GM12878 (cell line): Measurements from ENCODE around the gene ZKSCAN8. TPM values are rescaled to one million over a fixed set of nuclear protein-coding genes. Genes with fewer than 3 reads are reported as not detected.

Source experiments
- ATAC-seq: fragments of 200-7000 bp; cut with Tn5 transposase; 3 replicates; pipeline ENCODE4 v1.9.1; 2020; ENCODE audit warnings: mild to moderate bottlenecking, moderate library complexity
- BruUV-seq: library from RNA; stranded (reverse); fragments of 400-500 nt; replicated peaks from 2 replicates; lab custom pipeline; 2021; lab: Mats Ljungman, UMichigan
- CTCF ChIA-PET: fragments of 300-600 bp; sonication (Branson Sonifier 250); formaldehyde crosslinking; extraction: SDS; loops from one replicate; lab custom pipeline; 2021; ENCODE audit warnings: inconsistent platforms; lab: Yijun Ruan, JAX
- POLR2A ChIA-PET: fragments of 350-600 bp; formaldehyde crosslinking; extraction: SDS; loops from one replicate; lab custom pipeline; 2021; ENCODE audit warnings: inconsistent platforms; lab: Charles Lee
- RAD21 ChIA-PET: fragments of 300-600 bp; sonication (Branson Sonifier 250); formaldehyde crosslinking; loops from one replicate; lab custom pipeline; 2023; ENCODE audit warnings: antibody characterized with exemption; ENCODE audit not compliant: unreplicated experiment; lab: Charles Lee
- SMC1A ChIA-PET: fragments of 300-600 bp; sonication (Branson Sonifier 250); formaldehyde crosslinking; loops from one replicate; lab custom pipeline; 2023; ENCODE audit not compliant: unreplicated experiment, uncharacterized antibody; lab: Charles Lee
- DNase-seq: peaks from one replicate; pipeline ENCODE4 v3.0.0-alpha.2; 2011; ENCODE audit warnings: low read depth, low spot score
- FAIRE-seq: peaks from 3 replicates; lab custom pipeline; 2011; peaks lifted over from hg19 to GRCh38; lab: Jason Lieb, UNC
- H2AFZ ChIP-seq: 2 replicates; pipeline ENCODE4 v1.6.0; 2011; ENCODE audit warnings: low read depth, low read length, control low read depth; ENCODE audit not compliant: control insufficient read depth
- H3K27ac ChIP-seq: 2 replicates; pipeline ENCODE4 v1.5.1; 2011; ENCODE audit warnings: control low read depth; ENCODE audit not compliant: control insufficient read depth, insufficient read depth
- H3K27me3 ChIP-seq, 2 experiments: replicated peaks in 1 of 2; 2 replicates each; pipeline versions ENCODE4 v1.6.0 to v1.6.1; 2011; ENCODE audit warnings: low read length in 1 of 2; ENCODE audit not compliant: control insufficient read depth in 2 of 2, insufficient read depth in 2 of 2
- H3K36me3 ChIP-seq, 2 experiments: 2 replicates each; pipeline ENCODE4 v1.5.1; 2011; ENCODE audit warnings: low read length in 1 of 2; ENCODE audit not compliant: control insufficient read depth in 2 of 2, insufficient read depth in 2 of 2
- H3K4me1 ChIP-seq: 2 replicates; pipeline ENCODE4 v1.6.1; 2011; ENCODE audit warnings: mild to moderate bottlenecking, low read length, moderate library complexity, mixed read lengths; ENCODE audit not compliant: control insufficient read depth, insufficient read depth
- H3K4me2 ChIP-seq: 2 replicates; pipeline ENCODE4 v1.6.0; 2011; ENCODE audit warnings: control low read depth; ENCODE audit not compliant: control insufficient read depth, insufficient read depth
- H3K4me3 ChIP-seq: fragments of 200-600 bp; sonication (generic); 2 replicates; pipeline ENCODE4 v1.5.1; 2016
- H3K79me2 ChIP-seq: 2 replicates; pipeline ENCODE4 v1.6.0; 2011; ENCODE audit warnings: low read length; ENCODE audit not compliant: control insufficient read depth, insufficient read depth
- H3K9ac ChIP-seq: 2 replicates; pipeline ENCODE4 v1.8.0; 2011; ENCODE audit warnings: low read length, control low read depth, mixed read lengths; ENCODE audit not compliant: control insufficient read depth, insufficient read depth
- H3K9me3 ChIP-seq: replicated peaks from 3 replicates; pipeline ENCODE4 v1.5.1; 2011; ENCODE audit warnings: mild to moderate bottlenecking, low read length; ENCODE audit not compliant: control insufficient read depth, insufficient read depth
- H4K20me1 ChIP-seq: 2 replicates; pipeline ENCODE4 v1.6.0; 2011; ENCODE audit not compliant: control insufficient read depth, insufficient read depth
- ATF2 ChIP-seq: IDR thresholded peaks from 2 replicates; pipeline ENCODE4 v1.6.1; 2012; ENCODE audit warnings: low read length, inconsistent platforms
- ESRRA ChIP-seq: IDR thresholded peaks from 2 replicates; pipeline ENCODE4 v1.6.1; 2012; ENCODE audit warnings: mild to moderate bottlenecking, low read length, improper control_type of control experiment
- HSF1 ChIP-seq: fragments of 150-350 bp; IDR thresholded peaks from 2 replicates; pipeline ENCODE4 v1.6.1; 2014; ENCODE audit warnings: mild to moderate bottlenecking, low read depth, low read length
- NR2F1 ChIP-seq: fragments of 450-650 bp; conservative IDR thresholded peaks from 2 replicates; pipeline ENCODE4 v1.6.1; 2017; ENCODE audit warnings: mild to moderate bottlenecking
- PML ChIP-seq: IDR thresholded peaks from 2 replicates; pipeline ENCODE4 v1.6.1; 2012; ENCODE audit warnings: low read length, inconsistent platforms
- RAD21 ChIP-seq: IDR thresholded peaks from 2 replicates; pipeline ENCODE4 v1.6.1; 2011; ENCODE audit warnings: mild to moderate bottlenecking, low read depth, low read length, moderate library complexity; ENCODE audit not compliant: insufficient read depth
- RAD51 ChIP-seq: fragments of 450-650 bp; IDR thresholded peaks from 2 replicates; pipeline ENCODE4 v1.6.1; 2016; ENCODE audit warnings: moderate library complexity, mild to moderate bottlenecking, inconsistent platforms
- RB1 ChIP-seq: fragments of 450-650 bp; formaldehyde crosslinking; IDR thresholded peaks from 2 replicates; pipeline ENCODE4 v1.6.1; 2017; ENCODE audit warnings: mild to moderate bottlenecking, borderline replicate concordance
- RELA ChIP-seq: fragments of 450-650 bp; IDR thresholded peaks from 2 replicates; pipeline ENCODE4 v1.8.0; 2014; ENCODE audit warnings: borderline replicate concordance; ENCODE audit not compliant: partially characterized antibody
- SPI1 ChIP-seq: IDR thresholded peaks from 2 replicates; pipeline ENCODE4 v1.6.1; 2011; ENCODE audit warnings: low read depth, mild to moderate bottlenecking, low read length, moderate library complexity, borderline replicate concordance; ENCODE audit not compliant: insufficient read depth
- ZZZ3 ChIP-seq: IDR thresholded peaks from 2 replicates; pipeline ENCODE4 v1.6.1; 2011; ENCODE audit warnings: low read depth; ENCODE audit not compliant: control insufficient read depth, insufficient read length
- WGBS: methylation state at CpG from one replicate; pipeline ENCODE4 v1.1.6; 2016; ENCODE audit warnings: low lambda C conversion rate; ENCODE audit not compliant: insufficient replicate concordance, insufficient coverage; ENCODE audit errors: missing lambda C conversion rate; 5-methylcytosine and 5-hydroxymethylcytosine counted together
- in situ Hi-C: fragments of 300-500 bp; cut with MboI; formaldehyde crosslinking; loops from 9 replicates; pipeline ENCODE4 v1.14.3; 2018; ENCODE audit warnings: mixed read lengths
- intact Hi-C: fragments of 100-400 bp; cut with micrococcal nuclease; formaldehyde crosslinking; loops from one replicate; pipeline ENCODE4 v1.14.2; 2022; ENCODE audit not compliant: unreplicated experiment
- polyA plus RNA-seq, 11 experiments: library from polyadenylated mRNA; depleted of rRNA in 4 of 11; unstranded in 6 of 11; stranded (reverse) in 5 of 11; fragments of >200 nt; fragmentation: Nextera tagmentation in 4 of 11; fragmentation: Illumina TruSeq in 1 of 11; extraction: Ambion mirVana in 4 of 11; extraction: Trizol in 1 of 11; gene quantifications; 1 replicate in 1 of 11; 2 replicates in 10 of 11; pipeline versions ENCODE4 v1.2.1 to v1.2.3, GENCODE V29; 2011 to 2016; ENCODE audit warnings: inconsistent platforms in 2 of 11, missing spikeins in 2 of 11, low read depth in 1 of 11
- total RNA-seq, 4 experiments: library from RNA; depleted of rRNA in 3 of 4; stranded (reverse); fragments of >200 nt in 3 of 4; fragmentation: Illumina TruSeq in 1 of 4; extraction: Trizol in 1 of 4; gene quantifications; 2 replicates each; pipeline versions ENCODE4 v1.2.1 to v1.2.3, GENCODE V29; 2013 to 2021
- TF ChIP-seq, protein P1 (sequence below): fragments of 450-650 bp; IDR thresholded peaks from 2 replicates; pipeline ENCODE4 v1.6.1; 2017; ENCODE audit warnings: mild to moderate bottlenecking, moderate library complexity
- TF ChIP-seq, protein P2 (sequence below): fragments of 450-650 bp; IDR thresholded peaks from 2 replicates; pipeline ENCODE4 v1.6.1; 2018; ENCODE audit warnings: mild to moderate bottlenecking, low read depth, moderate library complexity; ENCODE audit not compliant: partially characterized antibody

ZKSCAN8 gene
- total and polyA plus RNA-seq, 10 of the 15 experiments (the other 5 are each of a cell fraction or from before 2014, with no cell fraction given) = 1.0 to 17.9 (median 8.7) TPM

DNA sequence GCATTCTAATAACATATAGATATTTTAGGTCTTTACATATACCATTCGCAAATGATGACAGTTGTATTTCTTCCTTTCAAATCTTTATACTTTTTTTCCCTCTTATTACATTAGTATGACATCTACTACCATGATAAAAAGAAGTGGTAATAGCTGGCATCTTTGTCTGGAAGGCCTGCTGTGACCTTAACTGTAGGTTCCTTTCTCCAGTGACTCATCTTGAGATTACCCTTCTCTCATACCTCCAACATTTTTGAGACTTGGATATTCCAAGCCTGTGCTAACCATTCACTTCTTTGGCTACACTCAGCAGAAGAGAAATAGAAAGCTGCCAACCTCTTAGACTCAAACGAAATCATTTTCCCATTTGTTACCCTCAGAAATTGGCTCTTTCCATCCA lies 30.3 kb downstream of the ZKSCAN8 start:
- POLR2A ChIA-PET = interaction anchor here (0.8 kb wide), 1 partner anchor 30 kb away, joined by 3 read pairs; the partner anchor contains the start of gene ZKSCAN8
- 52% methylated on average over 2 of the region's 2 CpGs for WGBS
- DNase-seq = no peak
- Histone ChIP-seq H3K4me1 (no peaks in the 10 kb centered on the region), H3K4me2 (no peak overlapping the region), H4K20me1 (no peaks in the 10 kb centered on the region), H3K9me3 (no peaks in the 10 kb centered on the region; the same call in 2 of the 3 replicates), H3K79me2 (no peaks in the 10 kb centered on the region), H3K27ac (no peak overlapping the region), H3K9ac (no peak overlapping the region), H3K27me3 (no peaks in the 10 kb centered on the region), H3K36me3 (no peaks in the 10 kb centered on the region), H2AFZ (no peak overlapping the region), H3K4me3 (no peak overlapping the region)
- no TSS peak for BruUV-seq
- ATAC-seq = no peak
- in situ Hi-C loops = no loop called here
- RAD21 ChIA-PET = no interaction called here
- SMC1A ChIA-PET = no interaction called here
- TF ChIP-seq RAD21 (no peak), SPI1 (no peak), HSF1 (no peak), ATF2 (no peak), ZZZ3 (no peak), ESRRA (no peak), NR2F1 (no peak), RELA (no peak), RB1 (no peak), PML (no peak), RAD51 (no peak)
- TF ChIP-seq, protein P1, sequence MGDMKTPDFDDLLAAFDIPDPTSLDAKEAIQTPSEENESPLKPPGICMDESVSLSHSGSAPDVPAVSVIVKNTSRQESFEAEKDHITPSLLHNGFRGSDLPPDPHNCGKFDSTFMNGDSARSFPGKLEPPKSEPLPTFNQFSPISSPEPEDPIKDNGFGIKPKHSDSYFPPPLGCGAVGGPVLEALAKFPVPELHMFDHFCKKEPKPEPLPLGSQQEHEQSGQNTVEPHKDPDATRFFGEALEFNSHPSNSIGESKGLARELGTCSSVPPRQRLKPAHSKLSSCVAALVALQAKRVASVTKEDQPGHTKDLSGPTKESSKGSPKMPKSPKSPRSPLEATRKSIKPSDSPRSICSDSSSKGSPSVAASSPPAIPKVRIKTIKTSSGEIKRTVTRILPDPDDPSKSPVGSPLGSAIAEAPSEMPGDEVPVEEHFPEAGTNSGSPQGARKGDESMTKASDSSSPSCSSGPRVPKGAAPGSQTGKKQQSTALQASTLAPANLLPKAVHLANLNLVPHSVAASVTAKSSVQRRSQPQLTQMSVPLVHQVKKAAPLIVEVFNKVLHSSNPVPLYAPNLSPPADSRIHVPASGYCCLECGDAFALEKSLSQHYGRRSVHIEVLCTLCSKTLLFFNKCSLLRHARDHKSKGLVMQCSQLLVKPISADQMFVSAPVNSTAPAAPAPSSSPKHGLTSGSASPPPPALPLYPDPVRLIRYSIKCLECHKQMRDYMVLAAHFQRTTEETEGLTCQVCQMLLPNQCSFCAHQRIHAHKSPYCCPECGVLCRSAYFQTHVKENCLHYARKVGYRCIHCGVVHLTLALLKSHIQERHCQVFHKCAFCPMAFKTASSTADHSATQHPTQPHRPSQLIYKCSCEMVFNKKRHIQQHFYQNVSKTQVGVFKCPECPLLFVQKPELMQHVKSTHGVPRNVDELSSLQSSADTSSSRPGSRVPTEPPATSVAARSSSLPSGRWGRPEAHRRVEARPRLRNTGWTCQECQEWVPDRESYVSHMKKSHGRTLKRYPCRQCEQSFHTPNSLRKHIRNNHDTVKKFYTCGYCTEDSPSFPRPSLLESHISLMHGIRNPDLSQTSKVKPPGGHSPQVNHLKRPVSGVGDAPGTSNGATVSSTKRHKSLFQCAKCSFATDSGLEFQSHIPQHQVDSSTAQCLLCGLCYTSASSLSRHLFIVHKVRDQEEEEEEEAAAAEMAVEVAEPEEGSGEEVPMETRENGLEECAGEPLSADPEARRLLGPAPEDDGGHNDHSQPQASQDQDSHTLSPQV = no peak
- TF ChIP-seq, protein P2, sequence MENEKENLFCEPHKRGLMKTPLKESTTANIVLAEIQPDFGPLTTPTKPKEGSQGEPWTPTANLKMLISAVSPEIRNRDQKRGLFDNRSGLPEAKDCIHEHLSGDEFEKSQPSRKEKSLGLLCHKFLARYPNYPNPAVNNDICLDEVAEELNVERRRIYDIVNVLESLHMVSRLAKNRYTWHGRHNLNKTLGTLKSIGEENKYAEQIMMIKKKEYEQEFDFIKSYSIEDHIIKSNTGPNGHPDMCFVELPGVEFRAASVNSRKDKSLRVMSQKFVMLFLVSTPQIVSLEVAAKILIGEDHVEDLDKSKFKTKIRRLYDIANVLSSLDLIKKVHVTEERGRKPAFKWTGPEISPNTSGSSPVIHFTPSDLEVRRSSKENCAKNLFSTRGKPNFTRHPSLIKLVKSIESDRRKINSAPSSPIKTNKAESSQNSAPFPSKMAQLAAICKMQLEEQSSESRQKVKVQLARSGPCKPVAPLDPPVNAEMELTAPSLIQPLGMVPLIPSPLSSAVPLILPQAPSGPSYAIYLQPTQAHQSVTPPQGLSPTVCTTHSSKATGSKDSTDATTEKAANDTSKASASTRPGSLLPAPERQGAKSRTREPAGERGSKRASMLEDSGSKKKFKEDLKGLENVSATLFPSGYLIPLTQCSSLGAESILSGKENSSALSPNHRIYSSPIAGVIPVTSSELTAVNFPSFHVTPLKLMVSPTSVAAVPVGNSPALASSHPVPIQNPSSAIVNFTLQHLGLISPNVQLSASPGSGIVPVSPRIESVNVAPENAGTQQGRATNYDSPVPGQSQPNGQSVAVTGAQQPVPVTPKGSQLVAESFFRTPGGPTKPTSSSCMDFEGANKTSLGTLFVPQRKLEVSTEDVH = no peak
- intact Hi-C loops = no loop called here
- no peak for FAIRE-seq
- CTCF ChIA-PET = no interaction called here
